Hindlimb muscle (tissue), 1 donor: ENCODE measurements around the gene IRX3. TPM values are rescaled to one million over a fixed set of nuclear protein-coding genes. Genes with fewer than 3 reads are reported as not detected.

Experiments used
- DNase-seq: peaks from one replicate; pipeline ENCODE4 v3.0.0-alpha.2; 2013
- polyA plus RNA-seq: library from polyadenylated mRNA; unstranded; fragments of 120-200 nt; gene quantifications from one replicate; pipeline ENCODE4 v1.2.1, GENCODE V29; 2013; ENCODE audit not compliant: insufficient read length

The IRX3 gene
- polyA plus RNA-seq, 1 donor, result 12.3 TPM

DNA sequence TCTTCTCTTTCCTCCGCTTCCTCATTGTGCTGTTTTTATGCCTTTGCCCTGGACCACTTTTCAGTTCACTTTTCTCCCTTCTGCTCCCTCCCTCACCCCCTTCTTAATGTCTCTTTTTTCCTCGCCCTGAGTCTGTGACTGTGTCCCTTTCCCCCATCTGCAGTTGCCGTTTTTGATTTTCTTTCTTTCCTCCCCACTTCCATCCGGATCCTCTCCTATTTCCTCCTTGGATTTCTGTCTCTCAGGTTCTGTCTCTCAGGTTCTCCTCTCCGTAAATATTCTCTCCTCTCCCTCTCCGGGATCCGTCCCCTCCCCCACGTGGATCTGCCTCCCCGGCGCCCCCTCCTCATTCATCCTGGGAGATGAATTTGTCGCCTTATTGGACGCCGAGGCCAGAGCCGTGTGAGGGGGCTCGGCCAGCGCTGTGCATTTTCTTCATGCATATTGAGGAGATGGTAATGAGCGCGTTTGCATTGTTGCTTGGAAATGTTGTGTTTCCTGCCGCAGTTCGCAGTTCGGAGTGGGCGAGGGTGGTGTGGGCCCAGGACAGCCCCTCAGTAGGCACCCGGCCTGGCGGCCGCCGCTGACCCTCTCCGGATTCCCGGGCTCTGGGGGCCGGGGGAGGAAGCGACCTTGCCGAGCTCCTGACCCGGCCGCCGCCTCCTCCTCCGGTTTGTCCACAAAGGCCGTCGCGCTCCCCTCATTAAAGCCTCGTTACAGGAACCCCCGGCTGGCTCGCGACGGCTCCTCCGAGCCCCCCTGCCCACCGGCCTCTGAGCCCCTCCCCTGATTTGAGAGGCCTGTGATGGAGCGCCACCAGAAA is 4.5 kb upstream of the IRX3 start:
- DNase-seq, result no peak

DNA sequence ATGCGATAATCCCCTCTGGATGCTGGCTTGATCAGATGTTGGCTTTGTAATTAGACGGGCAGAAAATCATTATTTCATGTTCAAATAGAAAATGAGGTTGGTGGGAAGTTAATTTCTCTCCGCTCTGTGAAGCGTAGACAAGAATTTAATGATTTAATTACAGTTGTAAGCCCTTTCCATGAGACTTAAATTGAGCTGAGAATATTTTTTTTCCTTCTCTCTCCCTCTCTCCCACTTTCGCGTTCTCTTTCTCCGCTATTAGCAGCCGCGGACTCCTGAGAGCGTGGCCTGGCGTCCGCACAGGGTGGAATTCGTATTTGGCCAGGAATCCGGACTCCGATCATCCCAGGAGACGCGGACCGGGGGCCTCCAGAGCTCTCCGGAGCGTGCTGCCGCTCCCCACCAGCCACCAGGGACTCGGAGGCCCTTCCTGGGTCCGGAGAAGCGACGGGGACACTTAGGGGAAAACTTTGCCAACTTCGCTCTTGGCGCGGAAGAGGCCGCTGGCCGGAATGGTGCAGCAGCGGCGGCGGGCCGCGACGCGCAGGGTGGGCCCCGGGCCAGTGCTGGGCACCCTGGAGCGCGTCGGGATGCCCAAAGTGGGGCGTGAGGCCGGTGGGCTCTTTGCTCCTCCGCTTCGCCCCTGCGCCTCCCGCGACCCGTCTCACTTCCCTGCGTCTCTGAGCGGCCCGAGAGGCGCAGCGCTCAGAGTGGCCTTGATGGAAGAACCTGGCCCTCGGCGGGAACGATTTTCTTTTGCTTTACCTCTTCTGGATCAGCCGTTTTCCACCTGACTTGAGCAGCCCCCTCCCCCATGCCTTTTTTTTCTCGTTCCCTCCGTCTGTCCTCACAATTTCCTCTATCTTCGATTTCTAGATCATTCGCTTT is 3.6 kb upstream of the IRX3 start:
- peak; percentile 11 for DNase-seq

DNA sequence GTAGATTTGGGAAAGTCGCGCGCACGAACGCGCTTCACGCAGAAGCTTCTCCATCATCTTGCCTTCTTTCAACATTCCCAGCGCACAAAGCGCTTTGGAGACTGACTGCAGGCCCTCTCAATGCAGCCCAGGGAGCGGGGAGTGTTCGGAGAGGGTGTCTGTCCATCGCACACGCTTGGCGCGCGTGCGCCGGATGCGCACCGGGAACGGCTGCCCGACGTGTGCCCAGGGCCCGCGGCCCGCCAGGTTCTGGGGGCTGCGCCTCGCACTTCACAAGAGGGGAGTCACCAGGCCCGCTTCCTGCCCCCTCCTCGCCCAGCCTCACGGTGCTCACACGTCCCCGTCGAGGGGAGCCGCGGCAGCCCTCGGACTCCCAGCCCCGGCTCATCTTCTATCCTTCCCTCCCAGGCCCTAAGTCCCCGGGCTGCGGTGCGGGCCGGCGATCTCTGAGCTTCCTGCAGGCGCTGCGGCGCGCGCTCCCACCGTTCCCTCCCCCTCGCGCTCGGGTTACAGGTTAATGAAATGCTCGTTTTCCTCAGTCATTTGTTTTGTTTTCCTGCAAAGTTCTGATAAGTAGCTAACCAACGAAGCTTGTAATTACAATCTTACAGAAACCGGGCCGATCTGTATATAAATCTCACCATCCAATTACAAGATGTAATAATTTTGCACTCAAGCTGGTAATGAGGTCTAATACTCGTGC is 2.8 kb upstream of the IRX3 start:
- peak; percentile 10 for DNase-seq

DNA sequence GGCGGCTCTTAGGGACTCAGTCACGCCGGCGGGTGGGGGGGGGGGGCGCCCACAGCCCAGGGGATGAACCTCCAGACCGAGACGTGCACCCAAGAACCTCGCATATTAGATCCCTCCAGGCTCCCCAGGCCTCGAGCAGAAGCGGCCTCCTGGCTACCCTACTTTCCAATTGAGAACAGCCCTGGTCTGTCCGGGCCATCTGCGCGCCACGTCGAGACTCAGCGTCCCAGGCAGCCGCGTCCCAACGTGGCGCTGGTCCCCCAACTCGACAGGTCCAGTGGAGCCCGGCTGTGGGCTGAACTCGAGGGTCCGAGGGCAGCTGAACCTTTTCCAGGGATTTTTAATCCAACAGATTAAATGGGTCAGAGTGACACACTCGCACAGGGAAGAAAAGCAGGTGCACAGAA is 2.3 kb upstream of the IRX3 start:
- DNase-seq, result no peak

DNA sequence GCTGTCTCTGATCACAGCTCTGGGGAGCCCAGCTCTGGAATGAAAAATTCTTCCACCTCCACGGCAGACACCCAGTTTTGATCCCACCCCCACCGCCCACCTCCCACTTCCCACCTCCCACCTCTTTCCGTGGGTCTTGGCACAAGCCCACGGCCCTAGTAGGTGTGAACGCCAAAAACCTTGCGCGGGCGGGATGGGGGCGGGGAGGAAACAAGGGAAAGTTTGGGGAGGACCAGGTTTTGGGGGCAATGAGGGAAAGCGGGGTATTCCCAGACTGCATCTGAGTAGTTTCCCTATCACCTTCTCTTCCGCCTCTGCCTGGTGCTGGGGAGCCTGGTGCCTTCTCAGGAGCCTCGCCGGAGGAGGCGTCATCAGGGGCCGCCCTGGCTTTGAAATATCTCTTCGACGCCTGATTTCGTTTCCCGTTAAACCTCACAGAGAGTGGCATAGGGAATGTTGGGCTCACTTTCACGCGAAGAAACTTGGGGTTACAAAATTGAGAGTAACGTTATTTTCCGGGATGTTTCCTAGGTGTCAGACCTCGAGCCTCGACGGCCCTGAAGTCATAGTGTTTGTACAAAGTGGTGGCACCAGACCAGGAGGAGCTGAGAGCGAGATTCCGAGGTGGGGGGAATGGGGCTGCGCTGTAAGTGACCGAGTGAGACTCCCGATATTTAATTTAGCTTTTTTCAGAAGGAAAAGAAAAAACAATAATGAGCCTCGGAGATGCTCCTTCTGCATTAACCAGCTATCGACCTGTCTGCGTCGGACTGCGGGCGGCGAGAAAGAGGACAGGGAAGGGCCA is 1.6 kb upstream of the IRX3 start:
- DNase-seq, result no peak

DNA sequence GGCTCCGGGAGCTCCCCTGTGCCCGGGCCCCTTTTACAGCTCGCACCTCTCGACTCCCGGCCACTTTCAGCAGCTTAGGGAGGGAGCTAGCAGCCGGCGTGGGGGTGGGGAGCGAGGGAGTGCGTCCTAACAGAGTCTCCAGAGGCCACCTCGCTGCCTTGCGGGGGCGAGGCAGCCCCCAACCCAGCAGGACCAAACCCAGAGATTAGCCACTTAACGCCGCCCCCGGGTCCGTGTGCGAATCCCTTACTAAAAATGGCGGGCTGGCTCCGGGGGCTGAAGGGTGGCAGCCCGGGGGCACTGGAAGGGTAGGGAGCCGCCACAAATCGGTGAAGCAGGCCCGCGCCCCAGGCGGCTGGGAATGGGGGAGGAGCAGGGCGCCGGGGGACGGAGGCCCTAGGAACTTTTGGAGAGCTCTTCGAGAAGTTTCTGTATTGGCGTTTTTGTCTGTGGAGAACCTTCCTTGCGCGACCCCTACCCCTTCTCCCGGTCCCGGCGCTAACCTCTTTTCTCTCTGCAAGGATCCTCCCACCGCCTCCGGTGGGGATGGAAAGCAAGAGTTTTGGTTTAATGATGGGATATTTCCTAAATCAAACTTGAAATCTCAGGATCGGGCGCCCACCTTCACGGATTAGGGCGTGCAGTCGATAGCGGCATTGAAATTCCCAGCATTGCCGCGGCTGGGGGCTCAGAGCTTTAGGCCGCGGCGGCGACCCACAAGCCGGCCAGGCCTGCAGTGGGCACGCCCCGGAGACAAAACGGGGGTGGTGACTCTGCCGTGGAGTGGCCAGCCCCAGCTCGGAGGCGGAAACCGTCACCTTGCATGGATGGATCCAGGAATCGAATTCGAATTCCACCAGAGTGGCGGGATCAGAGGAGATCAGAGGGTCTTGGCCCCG is 793 bp upstream of the IRX3 start:
- peak; percentile 8 for DNase-seq

DNA sequence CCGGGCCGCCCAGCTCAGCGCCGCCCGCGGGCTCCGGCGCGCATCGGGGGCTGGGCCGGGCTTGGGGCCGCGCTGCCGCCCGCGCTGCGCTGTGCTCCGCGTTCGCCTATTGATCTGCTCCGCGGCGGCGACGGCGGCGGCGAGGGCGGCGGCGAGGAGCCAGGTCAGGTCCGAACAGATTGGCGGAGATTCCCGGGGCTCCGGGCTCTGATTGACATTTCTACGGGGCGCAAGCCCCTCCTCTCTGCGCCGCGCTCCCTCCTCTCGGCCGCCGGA is 559 bp downstream of the IRX3 start:
- DNase-seq, result no peak

DNA sequence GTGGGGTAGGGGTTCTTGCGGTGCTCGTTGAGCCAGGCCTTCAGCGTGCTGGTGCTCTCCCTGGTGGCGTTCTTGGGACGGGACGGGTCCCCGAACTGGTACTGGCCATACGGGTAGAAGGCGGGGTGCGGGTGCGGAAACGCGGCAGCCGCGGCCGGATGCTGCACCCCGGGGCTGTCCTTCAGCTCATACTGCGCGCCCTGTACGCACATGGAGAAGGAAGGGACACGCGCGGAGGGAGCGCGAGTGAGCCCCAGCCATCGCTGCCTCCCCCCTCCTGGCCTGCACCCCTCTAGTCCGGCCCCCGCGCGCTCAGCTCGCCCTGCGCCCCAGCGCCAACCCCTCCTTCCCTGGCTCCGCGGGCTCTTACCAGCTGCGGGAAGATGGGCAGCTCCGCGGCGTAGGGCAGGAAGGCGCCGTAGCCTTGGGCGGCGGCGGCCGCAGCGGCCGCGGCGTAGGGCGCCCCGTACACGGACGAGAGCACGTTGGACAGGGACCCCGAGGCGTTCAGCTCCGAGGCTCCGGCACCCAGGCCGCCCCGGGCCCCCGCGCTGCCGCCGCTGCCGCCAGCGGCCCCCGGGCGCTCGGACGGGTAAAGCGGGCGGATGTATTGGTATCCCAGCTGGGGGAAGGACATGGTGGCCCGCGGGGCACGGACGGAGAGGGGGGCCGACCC is 1.0 kb downstream of the IRX3 start:
- peak; percentile 21 for DNase-seq

DNA sequence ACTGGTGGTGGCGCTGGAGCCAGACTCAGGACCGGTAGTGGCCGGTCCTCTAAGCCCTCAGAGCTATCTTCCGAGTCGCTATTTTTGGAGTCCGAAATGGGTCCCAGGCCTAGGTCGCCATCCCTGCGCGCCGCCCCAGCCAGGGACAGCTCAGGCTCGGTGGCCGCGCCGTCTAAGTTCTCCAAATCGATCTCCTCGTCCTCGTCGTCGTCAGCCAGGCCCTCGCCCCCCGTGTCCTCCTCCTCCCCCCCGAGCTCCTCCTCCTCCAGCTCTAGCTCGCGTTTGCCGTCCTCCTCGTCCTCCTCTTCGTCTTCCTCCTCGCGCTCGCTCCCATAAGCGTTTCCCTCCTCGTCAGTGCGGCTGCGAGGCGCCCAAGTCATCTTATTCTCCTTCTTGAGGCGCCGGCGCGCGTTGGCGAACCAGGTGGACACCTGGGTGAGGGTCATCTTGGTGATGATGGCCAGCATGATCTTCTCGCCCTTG is 1.6 kb downstream of the IRX3 start:
- peak; percentile 13 for DNase-seq

DNA sequence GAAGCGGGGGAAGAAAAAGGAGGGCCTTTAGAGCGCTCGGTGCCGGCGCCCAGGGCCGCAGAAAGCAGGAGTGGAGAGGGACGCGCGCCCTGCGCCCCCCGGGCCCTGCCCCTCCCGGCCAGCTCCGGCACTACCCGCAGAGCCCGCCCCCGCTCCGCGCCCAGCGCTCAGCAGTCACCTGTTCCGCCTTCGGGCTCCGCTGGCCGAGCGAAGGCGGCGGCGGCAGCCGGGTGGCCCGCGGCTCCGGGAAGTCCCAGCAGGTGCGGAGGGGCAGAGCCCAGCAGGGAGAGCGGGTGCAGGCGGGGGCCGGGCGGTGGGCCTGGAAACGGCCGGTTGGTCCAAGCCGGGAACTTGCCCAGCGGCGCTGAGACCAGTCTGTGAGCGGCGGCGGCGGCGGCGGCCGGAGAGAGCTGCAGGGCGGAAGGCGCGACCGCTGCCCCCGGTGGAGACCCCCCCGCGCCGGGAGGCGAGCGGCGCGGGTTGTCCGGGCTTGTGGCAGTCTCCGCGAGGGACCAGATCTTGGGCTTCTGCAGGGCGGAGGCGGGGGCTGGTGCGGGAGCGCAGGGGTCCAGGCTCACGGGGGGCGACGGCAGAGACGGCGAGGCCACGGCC is 2.2 kb downstream of the IRX3 start:
- peak; percentile 11 for DNase-seq

DNA sequence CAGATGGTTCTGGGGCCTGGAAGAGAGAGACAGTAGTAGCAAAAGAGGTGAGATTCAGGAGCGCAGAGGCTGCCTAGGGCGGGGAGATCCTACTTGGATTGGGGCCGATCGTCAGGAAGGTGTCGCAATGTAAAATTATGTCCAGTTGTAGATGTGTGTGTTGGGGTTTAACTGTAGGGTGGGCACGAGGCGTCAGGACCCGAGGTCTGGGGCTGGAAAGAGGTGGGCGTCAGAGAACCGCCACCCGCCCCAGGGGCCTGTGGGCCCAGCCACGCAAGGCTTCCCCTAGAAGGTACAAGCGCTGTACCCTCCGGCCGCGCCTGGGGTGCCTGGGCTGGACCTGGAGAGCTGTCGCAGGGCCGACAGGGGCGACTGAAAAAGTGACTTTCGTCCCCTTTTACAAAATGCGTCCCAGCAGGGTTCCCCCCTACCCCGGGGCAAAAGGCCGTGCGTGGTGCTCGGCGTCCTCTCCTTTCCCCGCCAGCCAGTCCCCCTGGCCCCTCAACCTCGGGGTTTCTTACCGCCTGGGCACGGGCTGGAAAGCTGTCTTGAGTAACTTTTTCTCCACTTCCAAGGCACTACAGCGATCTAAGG is 2.8 kb downstream of the IRX3 start:
- no peak for DNase-seq

DNA sequence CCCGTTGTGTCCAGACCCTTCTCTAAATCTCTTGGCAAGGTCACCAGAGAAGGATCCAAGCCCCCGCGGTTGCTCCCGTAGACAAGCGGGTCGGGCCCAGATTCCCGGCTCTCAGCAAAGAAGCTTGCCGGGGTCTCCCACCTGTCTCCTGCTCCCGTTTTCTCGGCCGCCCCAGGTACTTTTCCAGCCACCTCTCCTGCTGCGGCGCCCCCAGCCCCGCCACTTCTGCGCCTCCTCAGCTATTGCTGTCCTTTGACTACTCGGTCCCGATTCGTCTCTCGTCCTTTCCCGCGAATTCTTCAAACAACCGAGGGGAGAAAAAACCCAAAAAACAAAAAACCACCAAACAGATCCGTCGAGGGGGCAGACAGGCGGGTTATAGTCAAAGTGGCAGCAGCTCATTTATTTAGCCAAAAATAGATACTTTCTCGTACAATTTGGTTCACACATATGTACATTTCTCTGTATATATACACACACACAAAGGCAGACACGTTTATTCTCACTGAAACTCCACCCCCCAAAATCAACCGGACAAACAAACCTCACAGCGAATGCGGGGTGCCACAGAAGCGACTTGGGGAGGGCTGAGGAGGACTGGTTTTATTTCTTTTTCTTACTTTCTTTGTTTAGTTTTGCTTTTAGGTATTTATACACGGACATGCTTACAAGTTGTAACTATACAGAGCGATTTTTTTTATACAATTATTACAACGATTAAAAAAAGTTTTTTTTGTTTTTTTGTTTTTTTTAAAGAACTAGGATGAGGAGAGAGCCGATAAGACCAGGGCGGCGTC is 3.5 kb downstream of the IRX3 start:
- DNase-seq, result no peak

DNA sequence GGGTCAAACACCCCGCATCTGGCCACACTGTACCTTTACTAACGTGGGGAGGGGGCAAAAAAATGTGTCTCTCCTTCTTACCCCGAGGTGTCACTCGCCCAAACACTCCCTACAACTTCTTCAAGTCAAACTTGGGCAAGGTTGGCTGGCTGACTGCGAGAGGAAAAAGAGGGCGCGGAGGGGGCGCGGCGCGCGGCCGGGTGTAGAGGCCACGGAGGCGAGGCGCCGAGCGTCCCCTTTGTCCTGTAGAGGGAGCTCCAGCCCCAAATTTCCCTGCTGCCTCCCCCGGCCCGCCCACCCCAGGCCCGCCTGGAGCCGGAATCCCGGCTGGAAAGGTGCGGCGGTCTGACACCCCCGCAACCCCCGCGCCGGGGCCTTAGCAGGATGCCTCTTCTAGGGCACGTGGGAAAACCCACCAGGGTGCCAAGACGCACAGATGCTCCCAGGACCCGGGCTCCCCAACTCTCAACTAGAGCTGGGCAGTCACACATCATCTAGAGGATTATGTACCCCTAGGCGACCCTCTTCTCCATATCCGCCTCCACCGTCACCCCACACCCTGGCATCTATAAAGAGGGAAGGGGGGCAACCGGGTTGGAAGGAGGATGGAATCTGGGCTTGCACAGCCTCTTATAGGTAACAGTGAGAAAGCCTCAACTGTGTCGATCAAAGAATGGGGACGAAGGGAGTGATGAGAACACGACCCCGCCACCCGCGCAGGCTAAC is 4.2 kb downstream of the IRX3 start:
- peak; percentile 54 for DNase-seq

DNA sequence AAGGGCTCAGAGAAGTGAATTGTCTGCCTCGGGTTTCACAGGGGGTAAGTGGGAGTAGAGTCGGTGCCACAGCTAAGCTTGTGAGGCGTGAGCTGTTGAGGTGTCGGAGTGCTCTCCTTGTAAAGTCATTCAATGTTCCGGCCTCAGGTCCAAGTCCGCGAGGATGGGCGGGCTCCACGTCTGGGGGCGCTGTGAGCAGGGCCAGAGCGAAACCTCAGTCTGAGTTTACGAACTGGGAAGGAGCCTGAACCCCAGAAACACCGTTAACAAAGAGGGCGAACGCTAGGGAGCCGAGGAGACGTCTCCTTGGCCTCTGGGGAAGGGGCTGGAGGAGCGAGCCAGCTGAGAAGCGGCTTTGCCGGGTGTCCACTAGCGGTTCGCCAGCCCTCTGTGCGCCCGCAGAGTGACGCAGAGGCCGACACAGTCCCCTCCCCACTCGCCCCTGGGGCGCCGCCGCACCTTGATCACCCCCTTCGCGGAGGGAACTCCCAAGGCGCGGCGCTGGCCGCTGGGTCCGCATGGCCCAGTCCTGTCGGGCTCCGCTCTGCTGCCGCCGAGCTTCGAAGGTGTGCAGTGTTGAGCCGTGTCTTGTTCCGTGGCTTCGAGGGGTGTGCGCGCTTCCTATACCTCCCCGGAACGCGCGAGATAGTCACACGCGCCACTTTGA is 4.9 kb downstream of the IRX3 start:
- peak; percentile 8 for DNase-seq

DNA sequence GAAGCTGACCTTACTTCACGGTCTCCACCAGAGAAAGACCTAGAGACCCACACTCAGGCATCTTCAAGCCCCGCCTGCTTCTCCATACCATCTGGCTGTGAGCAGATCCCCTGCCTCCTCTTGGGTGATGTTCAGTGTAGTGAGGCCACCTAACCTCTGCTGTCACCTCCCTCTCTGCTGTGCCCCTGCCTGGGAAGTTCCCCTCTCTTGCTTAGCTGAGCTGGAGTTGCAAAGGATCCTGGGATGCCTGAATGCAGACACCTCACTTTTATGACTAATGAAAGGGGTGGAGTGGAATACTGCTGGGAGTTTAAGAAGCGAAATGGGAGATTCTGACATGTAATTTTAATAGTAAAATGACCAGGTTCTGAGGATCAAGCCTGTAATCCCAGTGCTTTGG is 5.8 kb downstream of the IRX3 start:
- no peak for DNase-seq

DNA sequence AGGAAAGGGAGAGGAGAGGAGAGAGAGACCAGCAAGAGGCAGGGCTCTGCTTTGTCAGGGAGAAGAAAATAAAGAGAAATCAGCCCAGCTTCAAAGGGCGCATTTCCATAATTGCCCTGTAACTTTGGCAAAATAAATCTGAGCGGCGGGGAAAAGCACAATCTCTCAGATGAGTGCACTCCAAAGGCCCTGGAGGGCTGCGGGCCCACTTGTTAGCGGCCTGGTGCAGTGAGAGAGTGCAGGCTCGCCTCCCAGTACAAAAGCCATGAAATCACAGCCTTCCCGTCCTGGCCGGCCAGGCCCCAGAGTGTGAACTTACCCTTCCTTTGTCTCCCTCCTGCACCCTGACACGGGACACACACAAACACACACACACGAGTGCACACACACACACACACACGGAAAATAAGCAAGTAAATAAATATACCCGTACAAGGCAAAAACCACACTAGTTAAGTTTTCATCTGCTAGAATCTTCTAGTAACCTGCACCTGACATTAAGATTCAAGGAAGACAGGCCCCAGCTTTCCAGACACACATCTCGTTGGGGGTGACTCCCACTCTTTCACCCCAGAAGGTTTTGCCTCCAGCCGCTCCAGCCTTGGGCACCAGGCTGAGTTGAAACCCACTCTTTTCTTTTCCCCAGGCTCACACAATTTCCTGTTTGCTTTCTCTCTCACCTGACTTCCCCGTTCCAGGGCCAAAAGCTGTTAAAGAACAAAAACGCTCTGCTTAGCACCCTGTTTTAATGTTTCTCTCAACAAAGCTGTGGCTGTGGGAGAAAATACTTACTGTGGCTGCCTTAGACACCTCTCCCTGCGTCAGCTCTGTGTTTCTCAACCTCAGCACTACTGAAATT is 8.5 kb downstream of the IRX3 start:
- DNase-seq, result no peak

DNA sequence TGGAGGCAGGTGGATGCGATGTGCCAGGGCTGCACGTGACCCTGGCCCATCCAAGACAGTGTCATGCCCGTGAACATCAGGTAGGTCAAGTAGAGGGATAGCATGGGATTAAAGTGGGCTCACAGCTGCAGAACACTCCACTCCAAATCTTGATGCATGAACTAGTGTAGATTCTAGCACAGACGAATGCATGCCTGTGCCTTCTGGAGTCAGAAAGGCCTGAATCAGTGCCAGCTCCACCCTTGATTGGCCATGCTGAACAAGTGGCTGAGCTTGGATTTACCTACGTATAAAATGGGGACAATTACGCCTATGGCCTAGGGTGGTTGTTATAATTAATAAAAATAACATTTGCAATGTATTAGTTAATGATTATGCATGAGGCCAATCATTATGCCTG is 10.6 kb downstream of the IRX3 start:
- DNase-seq, result no peak
